ENCODE results near the gene LRRK1. TPM values are rescaled to one million over a fixed set of nuclear protein-coding genes. Genes with fewer than 3 reads are reported as not detected.

The LRRK1 gene
- total RNA-seq, 4 donors from 2014 or later: 2.6 to 36.6 (median 13.1) TPM

DNA sequence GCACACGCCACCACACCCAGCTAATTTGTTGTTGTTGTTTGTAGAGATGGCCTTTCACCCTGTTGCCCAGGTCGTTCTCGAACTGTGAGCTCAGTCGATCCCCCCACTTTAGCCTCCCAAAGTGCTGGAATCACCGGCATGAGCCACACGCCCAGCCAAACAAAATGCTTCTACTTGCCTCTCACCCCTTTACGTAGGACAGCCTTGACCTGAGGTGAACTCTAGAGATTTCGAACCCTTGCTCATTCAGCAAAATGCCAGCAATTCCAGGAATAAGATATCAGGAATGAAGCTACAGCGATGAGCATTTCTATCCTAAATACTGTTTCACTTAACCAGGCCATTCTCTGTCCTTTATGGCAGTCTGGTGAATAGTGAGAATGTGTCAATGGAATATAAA, 135.0 kb downstream of the LRRK1 start:
- Histone ChIP-seq H3K9me3 (no peaks in the 10 kb centered on the region), H3K4me3 (no peak overlapping the region), H3K36me3 (no peaks in the 10 kb centered on the region), H3K27ac (no peak overlapping the region), H3K4me1 (no peaks in the 10 kb centered on the region), H3K27me3 (no peaks in the 10 kb centered on the region)
- TF ChIP-seq POLR2A (IDR thresholded peaks at IDR 0.05): no peak
- TF ChIP-seq, protein P1, sequence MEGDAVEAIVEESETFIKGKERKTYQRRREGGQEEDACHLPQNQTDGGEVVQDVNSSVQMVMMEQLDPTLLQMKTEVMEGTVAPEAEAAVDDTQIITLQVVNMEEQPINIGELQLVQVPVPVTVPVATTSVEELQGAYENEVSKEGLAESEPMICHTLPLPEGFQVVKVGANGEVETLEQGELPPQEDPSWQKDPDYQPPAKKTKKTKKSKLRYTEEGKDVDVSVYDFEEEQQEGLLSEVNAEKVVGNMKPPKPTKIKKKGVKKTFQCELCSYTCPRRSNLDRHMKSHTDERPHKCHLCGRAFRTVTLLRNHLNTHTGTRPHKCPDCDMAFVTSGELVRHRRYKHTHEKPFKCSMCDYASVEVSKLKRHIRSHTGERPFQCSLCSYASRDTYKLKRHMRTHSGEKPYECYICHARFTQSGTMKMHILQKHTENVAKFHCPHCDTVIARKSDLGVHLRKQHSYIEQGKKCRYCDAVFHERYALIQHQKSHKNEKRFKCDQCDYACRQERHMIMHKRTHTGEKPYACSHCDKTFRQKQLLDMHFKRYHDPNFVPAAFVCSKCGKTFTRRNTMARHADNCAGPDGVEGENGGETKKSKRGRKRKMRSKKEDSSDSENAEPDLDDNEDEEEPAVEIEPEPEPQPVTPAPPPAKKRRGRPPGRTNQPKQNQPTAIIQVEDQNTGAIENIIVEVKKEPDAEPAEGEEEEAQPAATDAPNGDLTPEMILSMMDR (IDR thresholded peaks at IDR 0.05): no peak
- DNase-seq: no peak
- intact Hi-C loops (cut with DNase I; ENCODE audit: low total_unique reads): no loop called here

DNA sequence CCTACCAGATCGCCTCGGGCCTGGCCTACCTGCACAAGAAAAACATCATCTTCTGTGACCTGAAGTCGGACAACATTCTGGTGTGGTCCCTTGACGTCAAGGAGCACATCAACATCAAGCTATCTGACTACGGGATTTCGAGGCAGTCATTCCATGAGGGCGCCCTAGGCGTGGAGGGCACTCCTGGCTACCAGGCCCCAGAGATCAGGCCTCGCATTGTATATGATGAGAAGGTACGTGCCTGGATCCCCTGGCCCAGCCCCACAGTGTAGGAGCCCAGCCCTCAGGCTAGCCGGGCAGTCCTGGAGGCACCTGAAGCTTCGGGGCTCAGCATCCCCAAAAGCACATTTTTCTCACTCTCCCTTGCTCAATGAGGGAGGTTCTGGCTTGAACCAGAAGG, 135.8 kb downstream of the LRRK1 start:
- DNase-seq: no peak
- intact Hi-C loops (cut with DNase I; ENCODE audit: low total_unique reads): no loop called here
- H3K4me3 ChIP-seq: no peak overlapping the region
- H3K27ac ChIP-seq: no peak overlapping the region
- TF ChIP-seq, protein P1 (IDR thresholded peaks at IDR 0.05): no peak
- TF ChIP-seq POLR2A (IDR thresholded peaks at IDR 0.05): no peak
- H3K27me3 ChIP-seq: no peaks in the 10 kb centered on the region
- H3K4me1 ChIP-seq: no peaks in the 10 kb centered on the region
- H3K9me3 ChIP-seq: no peaks in the 10 kb centered on the region
- H3K36me3 ChIP-seq: no peaks in the 10 kb centered on the region

DNA sequence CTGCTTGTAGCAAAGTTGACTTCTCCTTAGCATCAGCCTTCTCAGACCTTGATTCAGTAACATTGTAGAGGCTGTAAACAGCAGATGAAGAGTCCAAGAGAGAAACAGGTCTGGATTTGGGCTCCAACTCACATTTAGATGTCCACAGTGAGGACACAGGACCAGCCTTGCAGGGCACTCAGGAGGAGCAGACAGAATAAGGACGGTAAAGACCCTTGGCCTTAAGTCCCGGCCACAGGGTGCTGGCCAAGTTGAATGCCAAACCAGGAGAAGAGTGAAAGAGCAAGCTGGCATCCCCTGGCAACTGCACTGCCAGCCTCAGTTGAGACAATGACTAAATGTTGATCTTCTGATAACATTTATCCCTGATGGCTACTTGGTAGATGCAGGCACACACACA, 136.3 kb downstream of the LRRK1 start:
- TF ChIP-seq POLR2A (IDR thresholded peaks at IDR 0.05): no peak
- TF ChIP-seq, protein P1 (IDR thresholded peaks at IDR 0.05): no peak
- no peaks in the 10 kb centered on the region for H3K4me1 ChIP-seq
- no peaks in the 10 kb centered on the region for H3K27me3 ChIP-seq
- DNase-seq: no peak
- H3K36me3 ChIP-seq: no peaks in the 10 kb centered on the region
- intact Hi-C loops (cut with DNase I; ENCODE audit: low total_unique reads): no loop called here
- no peak overlapping the region for H3K4me3 ChIP-seq
- H3K9me3 ChIP-seq: no peaks in the 10 kb centered on the region
- H3K27ac ChIP-seq: no peak overlapping the region

DNA sequence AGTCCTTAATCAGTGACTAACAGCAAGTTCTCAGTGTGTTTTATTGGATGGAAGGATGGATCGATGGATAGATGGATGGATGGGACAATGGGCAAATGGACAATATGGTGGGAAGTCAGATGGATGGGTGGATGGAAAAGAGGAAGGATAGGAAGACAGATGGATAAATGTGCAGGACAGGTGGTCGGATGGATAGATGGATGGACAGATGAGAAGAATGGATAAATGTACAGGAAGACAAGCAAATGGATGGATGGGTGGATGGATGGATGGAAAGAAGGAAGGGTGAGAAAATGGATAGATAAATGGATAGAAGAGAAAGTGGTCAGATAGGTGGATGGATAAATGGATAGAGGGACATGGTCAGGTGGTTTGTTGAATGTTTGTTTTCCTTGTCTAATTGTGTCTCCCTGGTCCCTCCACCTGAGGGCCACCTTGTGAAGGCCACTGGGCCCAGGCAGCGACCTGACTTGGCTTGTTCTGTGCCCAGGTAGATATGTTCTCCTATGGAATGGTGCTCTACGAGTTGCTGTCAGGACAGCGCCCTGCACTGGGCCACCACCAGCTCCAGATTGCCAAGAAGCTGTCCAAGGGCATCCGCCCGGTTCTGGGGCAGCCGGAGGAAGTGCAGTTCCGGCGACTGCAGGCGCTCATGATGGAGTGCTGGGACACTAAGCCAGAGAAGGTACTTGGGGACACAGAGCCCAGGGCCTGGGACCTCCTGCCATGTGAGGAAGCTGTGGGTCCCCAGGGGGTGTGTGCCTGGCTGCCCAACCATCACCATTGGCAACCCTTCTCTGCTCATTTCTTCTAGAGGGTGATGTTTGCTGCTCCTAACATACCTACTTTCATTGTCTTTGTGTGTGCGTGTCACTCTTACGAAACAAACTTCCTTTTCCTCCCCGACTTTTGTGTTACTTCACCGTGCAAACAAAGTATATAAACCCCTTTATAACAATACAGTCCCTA, 137.5 kb downstream of the LRRK1 start:
- TF ChIP-seq, protein P1 (IDR thresholded peaks at IDR 0.05): no peak
- TF ChIP-seq POLR2A (IDR thresholded peaks at IDR 0.05): no peak
- DNase-seq: no peak
- H3K4me3 ChIP-seq: no peak overlapping the region
- no peaks in the 10 kb centered on the region for H3K9me3 ChIP-seq
- no peak overlapping the region for H3K27ac ChIP-seq
- H3K27me3 ChIP-seq: no peaks in the 10 kb centered on the region
- no peaks in the 10 kb centered on the region for H3K36me3 ChIP-seq
- H3K4me1 ChIP-seq: no peaks in the 10 kb centered on the region
- intact Hi-C loops (cut with DNase I; ENCODE audit: low total_unique reads): no loop called here

DNA sequence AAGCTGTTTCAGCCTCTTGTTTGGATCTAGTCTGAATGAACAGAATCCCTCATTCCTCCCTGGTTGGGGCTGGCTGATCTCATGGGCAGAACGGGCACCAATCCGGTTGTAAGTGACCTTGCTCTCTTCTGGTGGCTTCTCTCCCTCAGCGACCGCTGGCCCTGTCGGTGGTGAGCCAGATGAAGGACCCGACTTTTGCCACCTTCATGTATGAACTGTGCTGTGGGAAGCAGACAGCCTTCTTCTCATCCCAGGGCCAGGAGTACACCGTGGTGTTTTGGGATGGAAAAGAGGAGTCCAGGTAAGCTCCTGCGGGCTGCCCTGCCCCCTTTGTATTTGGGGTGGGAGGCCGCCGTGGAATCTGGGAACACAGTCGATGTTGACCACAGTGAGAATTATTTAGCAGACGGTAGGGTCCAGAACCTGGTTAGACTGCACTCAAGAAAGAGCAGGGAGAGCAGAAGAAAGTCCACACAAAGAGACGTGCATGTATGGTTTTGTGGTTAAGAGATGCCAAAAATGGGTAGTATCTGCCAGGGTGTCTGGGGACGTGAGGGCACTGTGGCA, 138.8 kb downstream of the LRRK1 start:
- H3K4me3 ChIP-seq: no peak overlapping the region
- H3K36me3 ChIP-seq: no peaks in the 10 kb centered on the region
- no peaks in the 10 kb centered on the region for H3K27me3 ChIP-seq
- H3K9me3 ChIP-seq: no peaks in the 10 kb centered on the region
- TF ChIP-seq POLR2A (IDR thresholded peaks at IDR 0.05): no peak
- TF ChIP-seq, protein P1 (IDR thresholded peaks at IDR 0.05): no peak
- intact Hi-C loops (cut with DNase I; ENCODE audit: low total_unique reads): no loop called here
- DNase-seq: peak in 1 of 2 donors; percentile 6
- H3K27ac ChIP-seq: no peak overlapping the region
- H3K4me1 ChIP-seq: no peaks in the 10 kb centered on the region

Measured in uterus (tissue), 4 donors.